ENCODE measurements around the gene HMGXB3.

The HMGXB3 gene

DNA sequence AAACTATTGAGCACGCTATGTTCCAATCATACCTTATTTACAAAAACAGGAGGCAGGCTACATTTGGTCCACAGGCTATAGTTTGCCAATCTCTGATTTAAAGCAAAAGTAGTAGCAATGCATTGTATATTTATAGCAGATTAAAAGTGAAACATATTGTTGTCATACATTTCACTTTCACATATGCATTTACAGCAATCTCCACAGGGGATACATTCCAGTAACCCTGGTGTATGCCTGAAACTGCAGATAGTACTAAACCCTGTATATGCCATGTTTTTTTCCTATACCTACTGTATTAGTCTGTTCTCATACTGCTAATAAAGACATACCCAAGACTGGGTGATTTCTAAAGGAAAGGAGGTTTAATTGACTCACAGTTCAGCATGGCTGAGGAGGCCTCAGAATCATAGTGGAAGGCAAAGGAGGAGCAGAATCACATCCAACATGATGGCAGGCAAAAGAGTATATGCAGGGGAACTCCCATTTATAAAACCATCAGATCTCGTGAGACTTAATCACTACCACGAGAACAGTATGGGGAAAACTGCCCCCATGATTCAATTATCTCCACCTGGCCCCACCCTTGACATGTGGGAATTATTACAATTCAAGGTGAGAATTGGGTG is 91.7 kb downstream of the HMGXB3 start:
- no peak for DNase-seq

DNA sequence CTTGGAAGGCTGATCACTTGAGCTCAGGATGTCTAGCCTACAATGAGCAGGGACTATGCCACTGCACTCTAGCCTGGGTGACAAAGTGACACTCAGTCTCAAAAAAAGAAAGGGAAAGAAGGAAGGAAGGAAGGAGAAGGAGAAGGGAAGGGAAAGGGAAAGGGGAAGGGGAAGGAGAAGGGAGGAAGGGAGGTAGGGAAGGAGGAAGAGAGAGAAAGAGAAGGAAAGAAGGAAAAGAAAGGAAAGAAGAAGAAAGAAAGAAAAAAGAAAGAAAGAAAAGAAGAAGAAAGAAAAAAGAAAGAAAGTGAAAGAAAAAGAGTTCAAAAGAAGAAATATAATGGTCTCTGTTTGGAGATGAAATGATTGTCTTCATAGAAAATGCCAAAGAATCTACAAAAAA is 96.6 kb downstream of the HMGXB3 start:
- no peak for DNase-seq

GRCh38 chr5:150101023-150101422 is 100.5 kb downstream of the HMGXB3 start:
- DNase-seq = no peak

Data from NCI-H510A (cell line).